Body of pancreas (tissue), 4 donors: ENCODE data around the gene SLC9A3. TPM values are rescaled to one million over a fixed set of nuclear protein-coding genes. Genes with fewer than 3 reads are reported as not detected.
A peak's percentile ranks its signal among the peaks of the same experiment; 100 is the strongest.
"Not testable (repeated sequence)": the region's sequence is repeated elsewhere in the genome, so short reads cannot be mapped to it uniquely, and the experiment has no call there.

Source experiments
- ATAC-seq: fragments of 150-250 bp; one replicate; pipeline ENCODE4 v1.9.1; 2016
- DNase-seq, 4 donors: peaks; one replicate each; pipeline ENCODE4 v3.0.0-alpha.2; 2019
- H3K27ac ChIP-seq, 4 donors: fragments of 200-600 bp; sonication (generic); 1 replicate in 3 of 4; 2 replicates in 1 of 4; pipeline versions ENCODE4 v1.5.1 to v1.6.1; 2016 to 2019; ENCODE audit warnings: mild to moderate bottlenecking in 1 of 4, mixed read lengths in 1 of 4, moderate library complexity in 1 of 4
- H3K27me3 ChIP-seq, 2 donors: fragments of 200-600 bp; sonication (generic); one replicate each; pipeline ENCODE4 v1.6.0; 2016; ENCODE audit warnings: mild to moderate bottlenecking in 1 of 2
- H3K36me3 ChIP-seq, 2 donors: fragments of 200-600 bp; sonication (generic); replicated peaks in 1 of 2; 2 replicates each; pipeline ENCODE4 v1.5.1; 2016; ENCODE audit warnings: low read depth in 2 of 2; ENCODE audit not compliant: insufficient read depth in 1 of 2
- H3K4me1 ChIP-seq: fragments of 200-600 bp; sonication (generic); one replicate; pipeline ENCODE4 v1.6.0; 2016
- H3K4me3 ChIP-seq, 2 donors: fragments of 200-600 bp; sonication (generic); 1 replicate in 1 of 2; 2 replicates in 1 of 2; pipeline ENCODE4 v1.5.1; 2016 to 2019
- H3K9me3 ChIP-seq, 3 donors: fragments of 200-600 bp; sonication (generic); 1 replicate in 2 of 3; 2 replicates in 1 of 3; pipeline ENCODE4 v1.5.1; 2016
- POLR2A ChIP-seq, 3 donors: fragments of 450-650 bp; IDR thresholded peaks; one replicate each; pipeline ENCODE4 v1.6.1; 2016; ENCODE audit warnings: antibody characterized with exemption in 3 of 3, mild to moderate bottlenecking in 2 of 3
- WGBS, 2 donors: methylation state at CpG; one replicate each; pipeline ENCODE4 v1.1.5; 2017; 5-methylcytosine and 5-hydroxymethylcytosine counted together
- intact Hi-C: fragments of 100-400 bp; cut with DNase I; formaldehyde crosslinking; loops from one replicate; pipeline ENCODE4 v1.15.1; 2023
- total RNA-seq, 2 donors: library from RNA; depleted of rRNA; stranded (reverse); fragments of >200 nt; gene quantifications; one replicate each; pipeline ENCODE4 v1.1.0, GENCODE V29; 2016
- TF ChIP-seq, protein P1 (sequence below), 7 experiments: fragments of 450-650 bp in 4 of 7; fragments of 200-600 bp in 3 of 7; sonication (generic) in 3 of 7; IDR thresholded peaks; one replicate each; pipeline ENCODE4 v1.5.1; 2016 to 2019; ENCODE audit warnings: antibody characterized with exemption in 7 of 7

SLC9A3 gene
- total RNA-seq, 2 donors from 2014 or later = 2.0 to 4.7 TPM

DNA sequence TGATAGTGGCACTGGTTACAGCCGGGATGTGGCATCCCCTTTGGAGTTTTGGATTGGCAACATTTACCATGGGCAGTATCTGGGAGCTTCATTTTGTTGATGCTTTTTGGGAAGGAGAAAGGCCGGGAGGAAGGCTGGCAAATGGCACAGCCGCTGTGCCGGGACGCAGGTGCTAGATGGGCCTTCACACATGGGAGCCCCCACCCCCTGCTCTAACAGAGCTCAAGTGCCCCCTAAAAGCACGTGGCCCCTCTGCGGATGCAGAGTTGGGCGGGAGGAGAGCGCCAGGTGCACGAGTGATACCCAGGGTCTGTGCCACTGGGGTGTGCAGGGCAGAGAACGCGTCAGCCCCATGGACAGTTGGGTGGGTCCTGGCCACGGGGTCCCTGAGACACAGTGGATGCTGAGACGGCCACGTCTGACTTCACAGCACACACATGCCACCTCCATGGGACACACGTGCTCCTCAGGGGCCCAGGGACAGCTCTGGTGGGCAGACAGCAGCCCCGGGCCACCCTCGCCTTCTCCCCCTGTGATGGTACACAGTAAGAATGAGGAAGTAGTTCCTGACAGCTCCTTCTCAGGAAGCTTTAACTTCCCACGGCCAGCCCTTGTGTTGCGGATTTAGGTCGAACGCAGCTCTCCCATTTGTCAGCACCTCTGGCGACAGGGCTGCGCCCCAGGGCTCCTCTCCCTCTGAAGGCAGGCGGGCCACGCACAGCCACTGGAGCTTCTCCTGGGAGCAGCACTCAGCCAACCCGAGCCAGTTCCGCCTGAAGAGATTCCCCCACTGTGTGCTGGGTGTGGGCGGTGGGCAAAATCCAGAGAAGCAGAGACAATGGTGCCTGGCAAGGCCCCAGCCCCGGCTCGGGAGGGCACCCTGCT lies 10.8 kb downstream of the SLC9A3 start:
- 63 to 67% methylated on average over 14 to 31 of the region's 31 CpGs for WGBS, 2 donors
- H3K27ac ChIP-seq = no peak overlapping the region
- no peaks in the 10 kb centered on the region for H3K9me3 ChIP-seq
- ATAC-seq (no peak), DNase-seq (no peak)
- H3K4me3 ChIP-seq = no peak overlapping the region
- peaks cover 0 to 3% of the 10 kb centered on the region in 2 donors for H3K27me3 ChIP-seq
- peaks cover 5% of the 10 kb centered on the region for H3K4me1 ChIP-seq
- intact Hi-C loops = no loop called here
- TF ChIP-seq, protein P1, sequence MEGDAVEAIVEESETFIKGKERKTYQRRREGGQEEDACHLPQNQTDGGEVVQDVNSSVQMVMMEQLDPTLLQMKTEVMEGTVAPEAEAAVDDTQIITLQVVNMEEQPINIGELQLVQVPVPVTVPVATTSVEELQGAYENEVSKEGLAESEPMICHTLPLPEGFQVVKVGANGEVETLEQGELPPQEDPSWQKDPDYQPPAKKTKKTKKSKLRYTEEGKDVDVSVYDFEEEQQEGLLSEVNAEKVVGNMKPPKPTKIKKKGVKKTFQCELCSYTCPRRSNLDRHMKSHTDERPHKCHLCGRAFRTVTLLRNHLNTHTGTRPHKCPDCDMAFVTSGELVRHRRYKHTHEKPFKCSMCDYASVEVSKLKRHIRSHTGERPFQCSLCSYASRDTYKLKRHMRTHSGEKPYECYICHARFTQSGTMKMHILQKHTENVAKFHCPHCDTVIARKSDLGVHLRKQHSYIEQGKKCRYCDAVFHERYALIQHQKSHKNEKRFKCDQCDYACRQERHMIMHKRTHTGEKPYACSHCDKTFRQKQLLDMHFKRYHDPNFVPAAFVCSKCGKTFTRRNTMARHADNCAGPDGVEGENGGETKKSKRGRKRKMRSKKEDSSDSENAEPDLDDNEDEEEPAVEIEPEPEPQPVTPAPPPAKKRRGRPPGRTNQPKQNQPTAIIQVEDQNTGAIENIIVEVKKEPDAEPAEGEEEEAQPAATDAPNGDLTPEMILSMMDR (IDR thresholded peaks at IDR 0.05) = no peak
- no peak for TF ChIP-seq POLR2A (IDR thresholded peaks at IDR 0.05)
- no peaks in the 10 kb centered on the region for H3K36me3 ChIP-seq

DNA sequence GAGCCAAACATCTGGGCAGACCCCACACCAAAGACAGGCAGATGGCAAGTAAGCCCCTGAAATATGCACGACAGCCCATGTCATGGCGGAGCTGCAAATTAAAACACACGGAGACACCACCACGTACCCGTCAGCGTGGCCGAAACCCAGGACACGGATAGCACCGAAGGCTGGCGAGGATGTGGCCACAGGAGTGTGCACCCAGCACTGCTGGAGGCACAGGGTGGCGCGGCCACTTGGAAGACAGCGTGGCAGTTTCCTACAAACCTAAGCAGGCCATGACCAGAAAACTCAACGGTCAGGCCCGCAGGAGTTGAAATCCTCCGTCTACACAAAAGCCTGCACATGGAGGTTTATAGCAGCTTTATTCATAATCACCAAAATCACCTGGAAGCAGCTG lies 12.8 kb downstream of the SLC9A3 start:
- intact Hi-C loops = no loop called here
- H3K9me3 ChIP-seq = no peaks in the 10 kb centered on the region
- ATAC-seq (no peak), DNase-seq (no peak)
- 84 to 89% methylated on average over 11 to 16 of the region's 16 CpGs for WGBS, 2 donors
- no peaks in the 10 kb centered on the region for H3K36me3 ChIP-seq
- no peak overlapping the region for H3K4me3 ChIP-seq
- H3K27me3 ChIP-seq = no peaks in the 10 kb centered on the region
- peaks cover 5% of the 10 kb centered on the region for H3K4me1 ChIP-seq
- TF ChIP-seq, protein P1 (IDR thresholded peaks at IDR 0.05) = no peak
- TF ChIP-seq POLR2A (IDR thresholded peaks at IDR 0.05) = no peak
- no peak overlapping the region for H3K27ac ChIP-seq

DNA sequence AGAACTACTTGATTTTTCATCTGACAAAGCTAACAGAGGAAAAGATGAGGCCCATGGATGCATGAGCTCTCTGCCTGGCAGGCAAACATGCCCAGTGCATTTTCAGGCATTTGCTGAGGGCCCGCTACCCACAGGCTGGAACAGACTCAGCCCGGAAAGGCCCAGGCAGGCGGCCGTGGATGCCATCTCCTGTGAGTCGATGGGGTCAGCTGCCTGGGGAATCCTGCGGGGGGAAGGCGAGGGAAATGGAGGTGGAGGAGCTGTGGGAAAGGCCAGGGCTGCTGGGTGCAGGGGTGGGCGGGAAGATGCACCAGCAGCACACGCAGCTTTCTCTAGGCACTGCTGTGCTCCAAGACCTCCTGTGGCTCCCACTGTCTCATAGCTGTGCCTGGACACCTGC lies 13.7 kb downstream of the SLC9A3 start:
- intact Hi-C loops = no loop called here
- 85 to 86% methylated on average over 9 of the region's 9 CpGs for WGBS, 2 donors
- peaks cover 13% of the 10 kb centered on the region for H3K4me1 ChIP-seq
- H3K4me3 ChIP-seq = no peak overlapping the region
- H3K36me3 ChIP-seq = no peaks in the 10 kb centered on the region
- H3K9me3 ChIP-seq = no peaks in the 10 kb centered on the region
- ATAC-seq = no peak
- DNase-seq = no peak
- TF ChIP-seq POLR2A (IDR thresholded peaks at IDR 0.05) = no peak
- TF ChIP-seq, protein P1 (IDR thresholded peaks at IDR 0.05) = no peak
- H3K27ac ChIP-seq = no peak overlapping the region
- H3K27me3 ChIP-seq = no peaks in the 10 kb centered on the region

DNA sequence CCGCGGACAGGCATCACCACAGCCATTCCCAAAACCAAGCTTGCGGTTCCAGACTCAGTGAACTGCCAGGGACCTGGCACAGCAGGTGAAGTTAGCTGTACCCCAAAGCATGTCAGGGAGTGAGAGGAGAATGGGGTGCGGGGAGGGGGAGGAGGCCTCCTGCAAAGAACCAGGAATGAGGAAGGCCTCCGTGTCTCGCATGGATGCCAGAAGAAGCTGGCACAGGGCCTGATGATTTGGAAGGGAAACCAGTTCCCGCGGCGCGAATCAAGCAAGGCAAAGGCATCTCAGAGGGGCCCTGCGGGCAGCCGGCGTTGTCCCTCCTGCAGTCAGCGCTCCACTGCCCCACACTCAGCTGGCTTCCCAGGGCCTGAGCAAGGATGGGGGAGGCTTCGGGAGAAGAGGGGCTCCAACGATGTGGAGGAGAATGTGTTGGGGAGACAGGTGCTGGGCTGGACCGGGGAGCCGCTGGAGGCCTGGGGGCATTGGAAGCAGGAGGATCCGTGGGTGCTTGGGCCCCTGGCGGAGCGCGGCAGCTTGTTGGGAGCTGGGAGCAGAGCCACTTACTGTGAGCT lies 14.6 kb downstream of the SLC9A3 start:
- H3K4me3 ChIP-seq = no peak overlapping the region
- intact Hi-C loops = no loop called here
- peaks cover 13% of the 10 kb centered on the region for H3K4me1 ChIP-seq
- H3K27ac ChIP-seq = no peak overlapping the region
- DNase-seq (peak; percentile 17 to 61 (median 28)), ATAC-seq (peak; percentile 48)
- no peak for TF ChIP-seq POLR2A (IDR thresholded peaks at IDR 0.05)
- TF ChIP-seq, protein P1 (IDR thresholded peaks at IDR 0.05) = no peak
- no peaks in the 10 kb centered on the region for H3K27me3 ChIP-seq
- H3K9me3 ChIP-seq = no peaks in the 10 kb centered on the region
- 64 to 66% methylated on average over 18 to 22 of the region's 22 CpGs for WGBS, 2 donors
- no peaks in the 10 kb centered on the region for H3K36me3 ChIP-seq

DNA sequence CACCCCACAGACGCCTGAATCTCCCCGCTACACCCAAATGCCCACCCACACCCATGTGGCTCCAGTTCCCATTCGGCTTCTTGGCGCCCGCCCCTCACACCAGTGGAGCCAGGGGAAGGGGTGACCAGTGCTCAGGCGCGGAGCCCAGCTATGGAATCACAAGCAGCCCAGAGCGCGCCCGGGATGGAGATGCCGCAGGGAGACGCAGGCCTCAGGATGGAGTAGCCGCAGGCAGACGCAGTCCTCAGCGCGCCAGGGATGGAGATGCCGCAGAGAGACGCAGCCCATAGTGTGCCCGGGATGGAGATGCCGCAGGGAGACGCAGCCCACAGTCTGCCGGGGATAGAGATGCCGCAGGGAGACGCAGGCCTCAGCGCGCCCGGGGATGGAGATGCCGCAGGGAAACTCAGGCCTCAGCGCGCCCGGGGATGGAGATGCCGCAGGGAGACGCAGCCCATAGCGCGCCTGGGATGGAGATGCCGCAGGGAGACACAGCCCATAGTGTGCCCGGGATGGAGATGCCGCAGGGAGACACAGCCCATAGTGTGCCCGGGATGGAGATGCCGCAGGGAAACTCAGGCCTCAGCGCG lies 16.2 kb downstream of the SLC9A3 start:
- H3K4me3 ChIP-seq, H3K27ac ChIP-seq, H3K36me3 ChIP-seq, DNase-seq, H3K27me3 ChIP-seq, ATAC-seq, intact Hi-C loops, H3K9me3 ChIP-seq: not testable (repeated sequence)
- peaks cover 13% of the 10 kb centered on the region for H3K4me1 ChIP-seq
- WGBS, 2 donors = 90 to 91% methylated on average over 28 to 37 of the region's 42 CpGs
